HS-27A (cell line): ENCODE data around the gene GLI3.
"Not testable (repeated sequence)": the region's sequence is repeated elsewhere in the genome, so short reads cannot be mapped to it uniquely, and the experiment has no call there.

ENCODE experiments used
- DNase-seq: peaks from one replicate; pipeline ENCODE4 v3.0.0-alpha.2; 2012; ENCODE audit warnings: low read depth, missing footprints

Gene GLI3

GRCh38 chr7:42212541-42213090 lies 24.4 kb downstream of the GLI3 start:
- no peak for DNase-seq

DNA sequence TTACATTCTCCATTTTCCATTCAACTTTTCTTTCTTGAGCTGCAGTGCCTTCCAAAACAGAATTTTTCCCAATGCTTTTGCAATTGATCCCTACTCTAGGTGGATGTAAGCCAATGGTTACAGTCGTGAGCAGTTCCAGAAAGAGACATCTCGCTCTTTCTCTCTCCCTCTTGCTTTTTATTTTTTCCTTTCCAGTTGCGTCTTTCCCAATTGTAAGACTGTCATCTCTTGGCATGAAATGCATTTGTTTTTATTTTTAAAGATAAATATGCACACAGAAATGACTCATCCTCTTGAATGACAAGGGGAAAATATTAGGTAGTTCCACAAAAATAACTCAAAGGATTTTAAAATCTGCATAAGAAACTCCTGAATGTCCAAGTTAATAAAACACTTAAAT lies 25.1 kb downstream of the GLI3 start:
- DNase-seq = no peak

- no peak for DNase-seq
These were observed 26.2 kb downstream of the GLI3 start for GRCh38 chr7:42210779-42211178.

DNA sequence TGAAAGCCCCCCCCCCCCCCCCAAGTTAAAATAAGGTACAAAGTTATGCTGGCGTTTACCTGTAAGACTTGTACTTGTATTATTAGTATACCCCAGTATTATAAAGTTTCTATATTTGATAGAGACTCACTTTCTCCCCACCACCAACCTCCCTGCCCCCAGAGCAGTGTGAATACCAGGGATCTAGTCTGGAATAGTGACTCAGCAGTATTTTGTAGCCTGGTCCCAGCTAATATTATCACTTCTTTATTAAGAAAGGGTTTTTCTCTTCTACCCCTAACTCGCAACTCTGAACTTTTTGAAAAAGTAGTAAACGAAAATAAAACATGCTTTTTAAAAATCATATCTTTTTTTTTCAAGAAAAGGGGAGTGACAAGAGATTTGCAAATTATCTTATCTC lies 26.7 kb downstream of the GLI3 start:
- DNase-seq = no peak

- DNase-seq = not testable (repeated sequence)
These were observed 27.9 kb downstream of the GLI3 start for GRCh38 chr7:42209085-42209484.

GRCh38 chr7:42208572-42208971 lies 28.4 kb downstream of the GLI3 start:
- DNase-seq = no peak

DNA sequence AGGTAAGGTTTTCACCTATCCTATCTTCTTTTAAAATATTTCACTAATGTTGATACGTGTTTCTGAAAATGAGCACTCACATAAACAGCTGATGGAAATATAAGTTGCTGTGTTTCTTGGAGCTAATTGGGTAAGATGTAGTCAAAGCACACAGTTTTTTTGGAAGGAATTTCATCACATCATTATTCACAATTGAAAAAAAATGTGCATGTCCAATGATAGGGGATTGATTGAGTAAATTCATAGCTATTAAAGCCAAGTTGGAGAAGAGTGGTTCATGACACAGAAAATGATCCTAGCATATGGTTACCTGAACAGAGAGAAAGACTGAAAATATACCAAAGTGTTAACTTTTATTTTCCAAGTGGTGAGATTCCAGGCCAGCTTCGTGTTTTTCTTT lies 29.6 kb downstream of the GLI3 start:
- DNase-seq = no peak

DNA sequence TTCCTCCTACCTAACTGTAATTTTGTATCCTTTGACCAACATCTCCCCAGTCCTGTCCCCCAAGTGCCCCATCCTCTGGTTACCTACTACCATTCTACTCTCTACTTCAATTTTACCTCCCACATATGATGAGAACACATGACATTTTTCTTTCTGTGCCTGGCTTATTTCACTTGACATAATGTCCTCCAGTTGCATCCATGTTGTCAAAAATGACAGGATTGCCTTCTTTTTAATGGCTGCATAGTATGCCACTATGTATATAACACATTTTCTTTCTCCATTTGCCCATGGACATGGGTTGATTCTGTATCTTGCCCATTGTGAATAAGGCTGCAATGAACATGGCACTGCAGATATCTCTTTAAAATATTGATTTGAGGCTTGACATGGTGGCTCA lies 33.7 kb downstream of the GLI3 start:
- DNase-seq = no peak

DNA sequence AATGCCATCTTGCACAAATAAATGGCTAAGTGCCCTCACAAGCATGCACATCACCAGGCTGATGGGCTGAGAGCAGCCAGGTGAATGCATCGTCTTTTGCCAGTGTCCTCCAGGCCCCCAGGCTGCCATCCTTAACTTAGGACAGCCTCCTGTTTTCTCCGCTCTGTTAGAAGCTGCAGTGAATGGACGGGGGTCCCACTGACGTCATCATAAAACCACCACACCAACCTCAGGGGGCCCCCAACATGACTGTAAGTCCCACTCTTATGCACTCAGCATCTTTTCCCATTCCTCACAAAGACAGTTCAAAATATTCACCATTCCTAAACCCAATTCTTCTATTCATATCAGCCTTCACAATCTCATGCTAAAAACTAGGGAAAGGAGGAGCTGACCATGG lies 34.4 kb downstream of the GLI3 start:
- no peak for DNase-seq

DNA sequence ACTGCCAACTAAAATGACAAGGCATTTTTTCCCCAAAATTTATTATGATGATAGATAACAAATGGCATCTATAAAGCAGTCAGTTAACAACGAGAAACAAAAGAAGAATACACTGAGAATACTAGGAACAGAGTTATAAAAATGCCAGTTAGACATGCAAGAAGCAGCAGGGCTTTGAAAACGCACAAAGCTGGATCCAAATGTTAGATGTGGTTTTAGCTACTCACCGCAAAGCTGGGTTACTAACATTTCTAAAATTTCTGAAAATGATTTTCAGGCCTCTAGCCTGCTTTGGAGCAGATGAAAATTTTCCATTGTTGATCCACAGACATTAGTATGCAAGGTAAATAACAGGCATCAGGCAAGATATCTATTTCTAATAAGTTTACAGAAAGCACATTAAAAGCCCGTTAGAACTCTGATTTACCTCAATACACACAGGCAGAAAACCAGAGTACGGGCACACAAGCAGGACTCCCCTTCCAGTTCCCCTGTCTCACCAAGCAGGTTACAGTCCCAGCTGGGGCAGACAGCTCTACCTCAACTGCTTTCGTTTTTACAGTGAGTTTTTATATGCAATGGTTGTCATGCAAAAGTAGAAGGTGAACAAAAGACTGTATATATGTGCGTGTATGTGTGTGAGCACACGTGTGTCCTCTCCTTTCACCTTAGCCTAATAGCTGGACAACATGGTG lies 37.9 kb downstream of the GLI3 start:
- no peak for DNase-seq

DNA sequence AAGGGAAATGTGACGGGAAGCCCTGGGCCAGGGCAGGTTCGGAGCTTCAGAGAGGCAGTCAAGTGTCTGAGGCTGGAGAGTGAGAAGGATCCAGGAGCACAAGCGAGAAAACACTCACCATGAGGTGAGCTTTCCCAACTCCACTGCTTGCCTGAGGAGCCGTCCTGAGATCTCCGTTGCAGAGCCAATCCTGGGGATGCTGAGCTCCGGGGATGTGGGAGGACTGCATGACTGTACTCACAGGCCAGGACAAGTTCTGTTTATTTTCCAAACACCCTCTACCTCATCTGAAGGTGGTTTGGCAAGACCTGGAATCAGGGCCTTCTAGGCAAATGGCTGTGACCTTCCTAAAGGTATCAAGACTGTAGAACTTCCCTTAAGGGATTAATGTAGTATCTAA lies 38.7 kb downstream of the GLI3 start:
- no peak for DNase-seq

- DNase-seq = no peak
These were observed 39.6 kb downstream of the GLI3 start for GRCh38 chr7:42197451-42197850.

DNA sequence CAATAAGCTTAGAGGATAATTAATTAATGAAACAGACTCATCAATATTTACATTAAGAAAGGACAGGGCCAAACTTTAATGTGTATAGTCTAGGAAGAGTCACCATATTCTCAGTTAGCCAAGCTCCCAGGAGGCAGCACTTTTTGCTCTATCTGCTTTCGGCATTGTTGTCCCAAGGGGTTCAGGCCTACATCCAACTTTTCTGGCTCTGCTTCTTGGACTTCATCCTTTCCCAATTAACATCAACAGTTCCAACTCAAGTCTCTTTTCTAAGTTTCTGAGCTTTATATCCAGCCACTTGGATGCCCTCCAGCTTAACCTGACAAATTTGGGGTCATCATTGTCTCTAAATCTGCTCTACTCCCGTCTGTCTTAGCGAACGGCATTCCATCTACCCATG lies 42.8 kb downstream of the GLI3 start:
- no peak for DNase-seq

DNA sequence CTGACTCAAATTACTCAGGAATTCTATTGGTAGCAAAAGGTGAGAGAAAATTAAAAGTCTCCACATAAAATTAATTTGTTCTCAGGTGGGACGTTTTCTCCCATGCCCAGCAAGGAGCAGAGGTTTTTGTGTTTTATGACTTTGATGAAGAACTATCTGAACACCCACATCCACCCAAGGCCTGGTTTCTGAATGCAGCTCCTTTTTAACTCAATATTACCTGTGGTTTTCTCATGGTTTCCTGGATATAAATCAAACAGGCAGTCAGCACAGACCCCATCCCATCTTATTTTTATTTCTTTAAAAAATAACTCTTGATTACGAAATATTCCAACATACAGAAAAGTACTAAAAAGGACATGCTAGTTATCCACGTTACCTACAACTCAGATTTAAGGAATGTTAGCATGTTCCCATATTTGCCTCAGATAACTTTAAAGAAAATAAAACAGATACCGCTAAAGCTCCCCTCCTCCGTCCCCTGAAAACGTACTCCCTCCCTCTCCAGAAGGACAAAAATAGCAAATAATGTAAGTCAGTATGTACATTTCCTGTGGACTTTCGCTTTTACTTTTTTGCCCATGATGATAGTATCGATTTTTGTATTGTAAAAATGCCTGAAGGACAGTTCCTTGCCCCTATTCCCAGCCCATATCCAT lies 43.4 kb downstream of the GLI3 start:
- DNase-seq = no peak

GRCh38 chr7:42192851-42193461 lies 44.1 kb downstream of the GLI3 start:
- DNase-seq = no peak

DNA sequence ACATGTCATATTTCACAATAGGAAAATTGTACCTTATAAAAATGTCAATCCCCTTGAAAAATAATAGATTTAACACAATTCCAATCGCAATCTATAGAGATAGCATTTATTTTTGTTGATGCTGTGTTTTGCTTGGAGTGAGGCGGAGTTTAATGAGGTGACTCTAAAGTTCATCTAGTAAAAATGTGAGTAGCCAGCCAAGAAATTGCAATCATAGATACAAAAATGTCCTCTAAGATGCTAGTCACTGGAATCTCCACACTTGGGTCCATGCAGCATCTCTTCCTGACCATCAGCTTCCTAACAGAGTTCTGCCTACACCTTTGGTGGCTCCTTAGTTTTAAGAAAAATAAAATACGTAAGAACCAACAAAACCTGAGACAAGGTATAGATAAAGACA lies 44.9 kb downstream of the GLI3 start:
- DNase-seq = no peak

DNA sequence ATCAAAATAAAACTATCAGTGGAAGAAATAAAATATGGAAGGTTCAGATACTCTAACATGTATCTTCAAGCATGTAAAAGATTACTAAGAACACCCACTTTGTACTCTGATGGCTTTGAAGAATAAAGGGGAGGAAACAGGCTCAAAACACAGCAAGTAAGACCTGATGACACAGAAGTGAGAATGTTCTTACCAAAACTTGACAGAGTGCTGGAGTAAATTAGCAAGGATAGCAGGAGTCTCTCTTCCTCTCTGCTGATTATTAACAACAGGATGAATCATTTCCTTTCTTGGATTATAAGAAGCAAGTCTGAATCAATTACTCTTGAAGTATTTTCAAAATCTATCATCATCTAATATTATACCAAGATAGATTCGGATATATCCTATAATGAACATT lies 47.5 kb downstream of the GLI3 start:
- DNase-seq = no peak

DNA sequence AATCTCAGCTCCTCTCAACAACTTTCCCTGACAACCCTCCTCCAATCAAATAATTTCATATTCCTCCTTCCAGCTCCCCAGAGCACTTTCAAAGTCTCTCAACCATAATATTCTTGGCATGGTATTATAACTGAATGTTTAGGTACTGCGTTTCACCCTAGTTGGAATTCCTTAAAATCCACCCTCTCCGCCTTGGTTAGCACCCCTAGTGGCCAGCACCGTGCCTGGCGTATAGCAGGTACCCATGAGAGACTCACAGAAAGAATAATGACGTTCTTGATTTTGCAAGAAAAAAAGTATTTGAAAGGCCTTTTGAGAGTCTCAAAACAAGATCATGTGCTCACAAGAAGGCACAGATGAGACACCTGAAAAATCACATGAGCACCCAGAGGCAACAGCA lies 50.9 kb downstream of the GLI3 start:
- no peak for DNase-seq

DNA sequence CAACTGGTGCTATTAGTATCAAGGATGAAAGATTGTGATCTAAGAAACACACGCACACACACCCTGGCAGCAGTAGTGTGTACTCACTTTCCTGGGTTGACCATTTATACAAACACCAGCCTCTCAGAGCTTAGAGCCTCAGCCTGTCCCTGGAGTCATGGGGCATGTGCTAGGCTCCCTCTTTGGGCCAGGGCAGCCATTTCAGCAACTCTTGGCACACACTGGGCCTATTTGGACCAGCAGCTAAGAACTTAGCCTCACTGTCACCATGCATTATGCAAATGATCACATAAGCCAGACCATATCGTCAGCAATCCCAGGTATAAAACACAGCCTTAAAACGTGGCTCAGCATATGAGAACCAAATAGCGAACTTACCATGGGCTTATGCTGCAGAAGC lies 51.3 kb downstream of the GLI3 start:
- DNase-seq = no peak

- no peak for DNase-seq
These were observed 53.5 kb downstream of the GLI3 start for GRCh38 chr7:42183547-42183946.

DNA sequence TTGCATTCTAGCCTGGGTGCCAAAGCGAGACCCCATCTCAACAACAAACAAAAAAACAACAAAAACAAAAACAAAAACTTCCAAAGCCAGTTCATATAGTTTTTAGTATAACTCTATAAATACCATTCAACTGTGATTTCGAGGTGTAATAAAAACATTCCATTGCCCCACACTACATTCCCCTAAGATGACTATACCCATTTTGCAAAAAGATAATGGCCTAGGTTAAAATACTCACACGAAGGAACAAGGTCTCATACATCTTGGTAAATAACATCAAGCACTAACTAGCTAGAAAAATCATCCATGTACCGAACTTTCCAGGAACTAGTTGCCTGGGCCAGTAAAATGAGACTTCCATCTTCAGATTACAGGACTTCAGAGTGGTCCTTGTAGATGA lies 55.4 kb downstream of the GLI3 start:
- DNase-seq = no peak

- no peak for DNase-seq
These were observed 56.2 kb downstream of the GLI3 start for GRCh38 chr7:42180806-42181205.

DNA sequence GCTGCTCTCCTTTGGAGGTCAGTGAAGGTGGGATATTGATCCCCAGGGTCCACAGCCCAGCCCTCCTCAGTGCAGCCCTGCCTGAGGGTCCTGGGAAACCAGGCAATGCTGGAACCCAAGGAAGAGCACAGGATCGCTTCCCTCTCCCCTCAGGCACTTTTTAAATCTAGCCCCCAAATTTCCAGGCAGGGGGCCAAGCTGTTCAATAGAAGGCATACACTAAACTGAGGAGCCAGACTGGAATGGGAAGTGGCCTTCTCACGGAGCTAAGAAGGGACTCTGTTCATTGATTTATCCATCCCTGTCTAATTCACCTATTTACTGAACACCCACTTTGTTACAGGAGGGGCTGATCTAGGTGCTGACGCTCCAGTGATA lies 60.3 kb downstream of the GLI3 start:
- no peak for DNase-seq
